GM18909 (cell line): Measurements from ENCODE around the gene MTCL1.

Experiments
- ATAC-seq: cut with Tn5 transposase; IDR thresholded peaks from one replicate; pipeline ENCODE4 v1.9.1; 2021; ENCODE audit warnings: mild to moderate bottlenecking; ENCODE audit not compliant: unreplicated experiment, poor library complexity

MTCL1 gene

GRCh38 chr18:8787371-8787670, 82.0 kb downstream of the MTCL1 start:
- ATAC-seq: no peak

DNA sequence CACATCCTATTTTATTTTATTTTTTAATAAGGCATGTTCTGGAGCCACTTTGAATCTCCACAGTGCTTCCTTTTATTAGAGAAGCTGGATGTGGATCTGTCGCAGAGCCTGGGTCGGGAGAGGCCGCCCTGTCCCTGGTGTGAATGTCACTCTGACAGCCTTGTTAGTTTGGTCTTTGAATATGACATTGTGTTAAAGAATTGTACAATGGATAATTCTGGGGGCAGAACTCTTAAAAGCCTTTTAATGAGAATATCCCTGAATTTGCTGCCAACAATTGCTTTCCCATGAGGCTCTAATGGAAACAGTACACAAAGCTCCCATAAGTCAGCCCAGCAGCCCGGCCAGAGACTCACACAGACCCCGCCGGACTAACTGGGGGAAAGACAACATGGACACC, 82.4 kb downstream of the MTCL1 start:
- ATAC-seq: no peak

DNA sequence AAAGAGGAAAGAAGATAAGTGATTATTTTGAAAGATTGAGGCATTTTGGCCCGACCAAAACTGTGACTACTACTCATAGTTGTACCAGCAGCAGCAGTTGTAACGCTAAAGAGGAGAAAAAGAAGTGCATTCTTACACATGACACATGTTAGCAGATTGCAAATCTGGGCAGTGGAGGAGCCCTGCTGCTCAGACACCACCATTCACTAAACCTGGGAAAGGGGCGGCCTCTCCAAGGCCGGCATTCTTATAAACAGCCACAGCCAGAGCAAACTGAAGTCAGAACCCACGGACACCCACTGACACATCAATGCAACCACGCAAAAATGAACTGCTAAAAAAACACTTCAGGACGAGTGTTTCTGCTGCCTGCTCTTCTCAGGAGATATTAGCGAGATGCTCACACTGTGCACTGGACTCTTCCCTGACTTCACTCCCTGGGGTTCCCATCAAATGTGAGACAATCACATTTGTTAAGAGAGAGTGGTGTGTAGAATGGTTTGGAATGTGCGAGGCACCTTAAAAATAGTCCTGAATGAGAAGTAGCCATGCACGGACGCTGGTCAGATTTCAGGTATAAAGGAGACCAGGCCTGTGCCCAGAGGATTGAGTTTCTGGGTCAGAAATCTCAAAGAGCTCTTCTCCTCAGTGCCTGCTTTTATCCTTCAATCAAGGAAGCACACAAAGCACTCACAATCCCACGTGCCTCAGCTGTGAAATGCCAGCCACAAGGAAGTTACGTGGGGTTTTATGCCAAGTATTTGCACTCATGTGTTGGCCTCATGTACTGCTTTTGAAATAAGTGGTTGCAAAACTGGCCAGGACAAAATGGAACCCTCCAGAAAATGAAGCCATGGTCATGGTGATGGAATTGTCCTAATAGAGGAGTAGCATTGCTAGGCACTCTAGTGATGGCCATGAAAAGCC, 83.4 kb downstream of the MTCL1 start:
- no peak for ATAC-seq

- no peak for ATAC-seq
These were observed 85.9 kb downstream of the MTCL1 start for GRCh38 chr18:8791171-8791651.

DNA sequence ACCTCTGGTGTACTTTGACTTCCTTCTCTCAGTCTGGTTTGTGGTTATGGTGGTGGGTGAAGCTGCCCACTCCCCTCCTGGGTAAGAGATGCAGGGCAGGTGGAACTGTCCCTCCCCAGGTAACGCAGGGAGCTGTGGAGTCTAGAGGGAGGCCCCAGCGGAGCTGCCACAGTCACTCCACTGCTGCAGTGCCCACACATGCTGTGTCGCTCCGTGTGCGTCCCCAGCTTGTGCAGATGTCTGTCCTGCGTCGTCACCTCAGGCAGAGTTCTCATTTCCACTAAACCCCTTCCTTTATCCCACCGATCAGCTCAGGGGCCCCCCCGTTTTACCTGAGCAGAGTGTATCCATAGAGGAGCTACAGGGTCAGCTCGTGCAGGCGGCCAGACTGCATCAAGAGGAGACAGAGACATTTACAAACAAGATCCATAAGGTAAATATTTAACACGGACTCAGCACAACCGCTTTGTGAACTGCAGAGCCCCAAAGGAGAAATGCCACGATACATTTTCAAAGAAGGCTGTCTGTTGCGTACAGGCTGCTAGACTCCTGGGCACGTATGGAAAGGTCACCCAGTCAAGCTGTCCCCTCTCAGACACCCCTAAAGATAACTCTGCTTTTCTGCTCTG, 87.4 kb downstream of the MTCL1 start:
- no peak for ATAC-seq

DNA sequence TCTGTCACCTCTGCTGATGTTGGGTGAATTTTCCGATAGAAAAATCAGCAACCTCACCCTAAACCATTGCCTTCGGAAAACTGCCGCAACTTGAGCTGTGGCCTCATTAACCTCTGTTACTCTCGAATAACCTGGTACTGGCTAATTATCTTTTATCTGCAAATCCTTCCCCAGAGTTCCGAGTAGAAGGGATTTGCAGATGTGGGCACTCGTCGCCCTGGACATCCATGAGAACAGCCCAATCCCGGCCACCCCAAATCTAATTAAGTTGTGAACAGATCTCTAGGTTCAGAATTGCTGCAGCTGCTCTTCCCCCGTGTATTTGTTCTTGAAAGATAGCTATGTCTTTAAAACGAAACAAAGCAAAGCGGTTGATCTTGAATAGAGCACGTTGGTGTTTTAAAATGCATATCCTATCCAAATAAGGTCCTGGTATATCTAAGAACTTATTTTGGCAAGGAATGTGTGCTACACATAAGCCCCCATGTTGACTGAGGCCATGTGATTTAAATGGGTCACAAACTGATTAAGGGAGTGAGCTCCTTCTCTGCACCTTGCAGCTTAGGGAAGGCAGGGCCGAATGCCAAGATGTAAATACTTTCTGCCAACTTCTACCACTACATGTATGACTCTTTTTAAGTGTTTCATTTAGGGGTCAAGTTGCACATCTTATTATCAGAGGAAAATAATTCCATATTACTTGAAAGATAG, 88.2 kb downstream of the MTCL1 start:
- ATAC-seq: no peak

DNA sequence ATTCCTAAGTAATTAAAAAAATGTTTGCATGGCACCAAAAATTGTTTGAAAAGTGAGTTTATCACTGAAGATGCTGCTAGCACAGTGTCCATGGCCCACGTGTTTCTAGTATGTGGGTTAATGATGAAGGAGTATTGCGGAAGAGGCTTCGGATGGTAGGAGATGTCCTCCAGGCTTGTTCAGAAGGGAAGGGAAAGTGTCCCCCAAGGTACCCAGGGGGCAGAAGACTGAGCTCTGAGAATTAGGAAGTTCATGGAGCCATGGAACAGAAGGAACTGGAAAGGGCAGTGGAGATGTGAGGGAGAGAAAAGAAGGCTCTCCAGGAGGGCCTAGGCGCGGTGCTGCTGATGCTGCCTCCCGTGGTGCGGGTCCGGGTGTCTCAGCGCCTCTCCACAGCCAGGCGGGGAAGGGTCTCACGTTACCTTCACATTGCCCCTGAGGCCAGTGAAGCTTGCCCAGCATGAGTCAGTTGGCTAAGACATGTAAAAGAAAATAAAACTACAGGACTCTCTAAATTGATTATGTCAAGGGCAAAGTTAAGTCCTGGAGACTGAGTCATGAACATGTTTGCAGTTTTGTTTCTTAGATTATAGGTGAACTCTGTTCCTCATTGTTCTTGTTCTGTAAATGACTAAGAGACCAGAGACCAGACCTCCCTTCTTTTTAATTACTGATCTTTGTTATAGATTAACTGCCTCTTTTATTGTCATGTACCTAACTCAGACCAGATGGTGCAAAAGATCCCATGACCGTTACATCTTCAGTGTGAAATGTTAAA, 89.0 kb downstream of the MTCL1 start:
- ATAC-seq: no peak

- no peak for ATAC-seq
These were observed 89.6 kb downstream of the MTCL1 start for GRCh38 chr18:8794934-8795280.

GRCh38 chr18:8795586-8796325, 90.4 kb downstream of the MTCL1 start:
- ATAC-seq: no peak

DNA sequence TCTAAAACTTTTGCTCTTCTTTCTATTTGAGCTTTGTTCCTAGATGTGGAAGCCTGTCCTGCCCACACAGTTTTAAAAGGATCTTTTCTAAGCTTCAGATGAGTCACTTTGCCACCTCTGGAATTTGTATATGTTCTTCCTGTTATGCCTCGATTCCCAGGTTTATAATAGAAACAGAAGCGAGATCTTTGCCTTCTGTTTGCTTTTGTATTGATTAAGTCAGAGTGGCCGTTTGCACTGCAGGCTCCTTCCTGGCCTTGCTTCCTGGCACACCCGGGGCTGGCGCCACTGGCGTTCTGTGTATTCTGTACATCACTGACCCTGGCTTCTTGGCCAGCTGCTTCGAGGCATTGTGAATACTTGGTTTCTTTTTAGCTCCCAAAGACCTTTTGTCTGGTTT, 91.8 kb downstream of the MTCL1 start:
- no peak for ATAC-seq

GRCh38 chr18:8799001-8799400, 93.6 kb downstream of the MTCL1 start:
- ATAC-seq: no peak

DNA sequence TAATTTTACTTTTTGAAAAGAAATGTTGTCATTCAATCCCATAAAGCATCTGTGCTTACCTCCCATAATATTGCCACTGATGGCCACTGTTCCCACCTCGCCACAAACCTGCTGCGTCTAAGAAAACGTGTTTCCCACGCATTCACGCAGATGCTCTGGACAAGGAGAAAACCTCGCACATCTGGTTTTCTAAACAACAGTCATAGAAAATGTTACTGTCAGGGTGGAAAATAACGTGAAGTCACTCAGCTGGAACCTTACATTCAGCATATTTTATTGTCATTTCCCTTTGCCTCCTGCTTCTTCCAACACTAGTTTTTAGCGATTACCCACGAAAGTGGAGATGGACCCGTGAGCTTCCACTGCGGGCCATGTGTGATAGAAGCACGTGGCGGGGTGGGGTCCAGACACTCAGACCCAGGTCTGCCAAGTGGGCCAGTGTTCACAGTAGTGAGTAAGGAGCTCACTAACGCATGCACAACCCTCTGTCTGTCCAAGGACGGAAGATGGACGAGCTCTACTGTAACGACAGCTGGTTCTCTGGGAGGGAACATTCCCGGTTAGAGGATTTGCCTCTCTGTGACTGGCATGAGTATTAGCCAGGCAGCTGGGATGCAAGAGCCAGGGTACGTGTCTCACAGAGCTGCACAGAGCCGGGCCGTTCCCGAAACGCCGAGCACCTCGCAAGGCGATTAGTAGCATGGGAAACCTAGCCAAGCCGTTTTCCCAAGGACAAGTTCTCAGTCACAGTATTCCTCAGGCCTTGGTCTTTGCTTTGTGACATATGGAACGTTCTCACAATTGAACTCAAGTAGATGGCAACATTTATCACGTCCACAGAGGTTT, 94.5 kb downstream of the MTCL1 start:
- ATAC-seq: no peak

- no peak for ATAC-seq
These were observed 95.1 kb downstream of the MTCL1 start for GRCh38 chr18:8800445-8800844.

DNA sequence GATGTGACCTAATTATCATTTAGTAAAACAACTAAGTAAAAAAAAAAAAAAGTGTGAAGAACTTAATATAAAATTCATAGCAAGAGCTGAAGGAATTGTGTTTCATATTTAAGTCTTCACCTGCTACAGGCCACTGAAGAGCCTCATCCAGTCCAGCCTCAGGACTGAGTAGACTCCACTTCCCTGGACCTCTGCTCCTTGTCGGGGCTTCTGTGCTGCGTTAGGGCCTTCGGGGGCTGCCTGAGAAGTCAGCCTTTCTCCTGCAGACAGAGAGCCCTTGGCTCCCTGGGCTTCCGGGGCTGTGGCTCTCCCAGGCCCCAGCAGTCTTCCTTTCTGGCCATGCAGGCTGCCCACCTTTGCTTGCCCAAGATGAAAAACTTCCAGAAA, 95.5 kb downstream of the MTCL1 start:
- ATAC-seq: no peak

GRCh38 chr18:8801263-8801901, 96.0 kb downstream of the MTCL1 start:
- ATAC-seq: no peak

GRCh38 chr18:8802017-8802672, 96.8 kb downstream of the MTCL1 start:
- no peak for ATAC-seq

- ATAC-seq: no peak
These were observed 97.9 kb downstream of the MTCL1 start for GRCh38 chr18:8803063-8803795.
